Measurements from ENCODE around the gene LY6G6D.
A peak's percentile ranks its signal among the peaks of the same experiment; 100 is the strongest.
"Not testable (repeated sequence)": the region's sequence is repeated elsewhere in the genome, so short reads cannot be mapped to it uniquely, and the experiment has no call there.

Gene LY6G6D

GRCh38 chr6:31707701-31708100 is 7.4 kb upstream of the LY6G6D start:
- H3K27ac Mint-ChIP-seq, result no peak overlapping the region

GRCh38 chr6:31708224-31708623 is 6.9 kb upstream of the LY6G6D start:
- Mint-ChIP-seq H3K4me3 (no peak overlapping the region), H3K27ac (no peak overlapping the region), H3K9me3 (no peaks in the 10 kb centered on the region), H3K36me3 (no peaks in the 10 kb centered on the region), H3K27me3 (no peaks in the 10 kb centered on the region), H3K4me1 (peaks cover 17% of the 10 kb centered on the region)

More at GRCh38 chr6:31707701-31708100, 7.4 kb upstream of the LY6G6D start:
- no peaks in the 10 kb centered on the region for H3K27me3 Mint-ChIP-seq
- peaks cover 18% of the 10 kb centered on the region for H3K4me1 Mint-ChIP-seq
- H3K36me3 Mint-ChIP-seq, result no peaks in the 10 kb centered on the region
- H3K4me3 Mint-ChIP-seq, result no peak overlapping the region
- no peaks in the 10 kb centered on the region for H3K9me3 Mint-ChIP-seq

GRCh38 chr6:31709157-31709556 is 6.0 kb upstream of the LY6G6D start:
- not testable (repeated sequence) for H3K4me3 Mint-ChIP-seq, H3K27ac Mint-ChIP-seq, H3K9me3 Mint-ChIP-seq, H3K36me3 Mint-ChIP-seq, H3K27me3 Mint-ChIP-seq
- peaks cover 18% of the 10 kb centered on the region for H3K4me1 Mint-ChIP-seq

GRCh38 chr6:31710523-31711219 is 4.5 kb upstream of the LY6G6D start:
- Mint-ChIP-seq H3K9me3 (no peaks in the 10 kb centered on the region), H3K4me1 (peaks cover 19% of the 10 kb centered on the region), H3K4me3 (no peak overlapping the region), H3K27ac (no peak overlapping the region), H3K27me3 (no peaks in the 10 kb centered on the region), H3K36me3 (no peaks in the 10 kb centered on the region)

GRCh38 chr6:31711233-31711632 is 3.9 kb upstream of the LY6G6D start:
- Mint-ChIP-seq H3K4me3 (no peak overlapping the region), H3K9me3 (no peaks in the 10 kb centered on the region), H3K27me3 (no peaks in the 10 kb centered on the region), H3K4me1 (peaks cover 19% of the 10 kb centered on the region), H3K36me3 (no peaks in the 10 kb centered on the region), H3K27ac (no peak overlapping the region)

GRCh38 chr6:31712296-31712695 is 2.9 kb upstream of the LY6G6D start:
- Mint-ChIP-seq H3K9me3 (no peaks in the 10 kb centered on the region), H3K27me3 (no peaks in the 10 kb centered on the region), H3K4me3 (no peak overlapping the region), H3K36me3 (no peaks in the 10 kb centered on the region), H3K27ac (no peak overlapping the region), H3K4me1 (peaks cover 19% of the 10 kb centered on the region)

- H3K27me3 Mint-ChIP-seq, result no peaks in the 10 kb centered on the region
- H3K4me3 Mint-ChIP-seq, result no peak overlapping the region
- peaks cover 19% of the 10 kb centered on the region for H3K4me1 Mint-ChIP-seq
- H3K36me3 Mint-ChIP-seq, result no peaks in the 10 kb centered on the region
- H3K9me3 Mint-ChIP-seq, result no peaks in the 10 kb centered on the region
- no peak overlapping the region for H3K27ac Mint-ChIP-seq
Measured at GRCh38 chr6:31713465-31713864, 1.7 kb upstream of the LY6G6D start.

- peaks cover 19% of the 10 kb centered on the region for H3K4me1 Mint-ChIP-seq
- H3K4me3 Mint-ChIP-seq, result no peak overlapping the region
- H3K27me3 Mint-ChIP-seq, result no peaks in the 10 kb centered on the region
- H3K36me3 Mint-ChIP-seq, result no peaks in the 10 kb centered on the region
- H3K9me3 Mint-ChIP-seq, result no peaks in the 10 kb centered on the region
- peak overlapping the region; percentile 17 for H3K27ac Mint-ChIP-seq
Measured at GRCh38 chr6:31713991-31714684, 1.0 kb upstream of the LY6G6D start.

GRCh38 chr6:31717499-31718222 is 2.5 kb downstream of the LY6G6D start:
- peak overlapping the region; percentile 14 for H3K27ac Mint-ChIP-seq
- H3K36me3 Mint-ChIP-seq, result no peaks in the 10 kb centered on the region
- no peak overlapping the region for H3K4me3 Mint-ChIP-seq
- H3K4me1 Mint-ChIP-seq, result peaks cover 5% of the 10 kb centered on the region
- no peaks in the 10 kb centered on the region for H3K9me3 Mint-ChIP-seq
- H3K27me3 Mint-ChIP-seq, result no peaks in the 10 kb centered on the region

- no peak overlapping the region for H3K4me3 Mint-ChIP-seq
- peak overlapping the region; percentile 46 for H3K27ac Mint-ChIP-seq
- H3K27me3 Mint-ChIP-seq, result no peaks in the 10 kb centered on the region
- peaks cover 5% of the 10 kb centered on the region for H3K4me1 Mint-ChIP-seq
- H3K9me3 Mint-ChIP-seq, result no peaks in the 10 kb centered on the region
- H3K36me3 Mint-ChIP-seq, result no peaks in the 10 kb centered on the region
Measured at GRCh38 chr6:31718265-31718664, 3.1 kb downstream of the LY6G6D start.

- Mint-ChIP-seq H3K27me3 (no peaks in the 10 kb centered on the region), H3K4me3 (no peak overlapping the region), H3K4me1 (peaks cover 2% of the 10 kb centered on the region), H3K9me3 (no peaks in the 10 kb centered on the region), H3K27ac (no peak overlapping the region), H3K36me3 (no peaks in the 10 kb centered on the region)
Measured at GRCh38 chr6:31719001-31719400, 3.9 kb downstream of the LY6G6D start.

GRCh38 chr6:31720196-31720770 is 5.1 kb downstream of the LY6G6D start:
- H3K27me3 Mint-ChIP-seq, result no peaks in the 10 kb centered on the region
- no peaks in the 10 kb centered on the region for H3K36me3 Mint-ChIP-seq
- no peak overlapping the region for H3K4me3 Mint-ChIP-seq
- no peak overlapping the region for H3K27ac Mint-ChIP-seq
- H3K4me1 Mint-ChIP-seq, result no peaks in the 10 kb centered on the region
- no peaks in the 10 kb centered on the region for H3K9me3 Mint-ChIP-seq

- Mint-ChIP-seq H3K27me3 (no peaks in the 10 kb centered on the region), H3K4me3 (no peak within 1 kb of the TSS), H3K4me1 (peaks cover 10% of the 10 kb centered on the region), H3K9me3 (no peaks in the 10 kb centered on the region), H3K36me3 (no peaks in the 10 kb centered on the region), H3K27ac (peak within 1 kb of the TSS; percentile 48)
Measured at GRCh38 chr6:31721351-31722020, 6.3 kb downstream of the LY6G6D start, which contains the start of gene LY6G6C. TSS of gene LY6G6C (minus strand) at chr6:31721746. CDS start at chr6:31721679, 67 bp downstream.

GRCh38 chr6:31722173-31722572 is 7.0 kb downstream of the LY6G6D start:
- H3K4me3 Mint-ChIP-seq, result no peak overlapping the region
- H3K4me1 Mint-ChIP-seq, result peaks cover 17% of the 10 kb centered on the region
- H3K27ac Mint-ChIP-seq, result no peak overlapping the region
- no peaks in the 10 kb centered on the region for H3K9me3 Mint-ChIP-seq
- H3K27me3 Mint-ChIP-seq, result no peaks in the 10 kb centered on the region
- H3K36me3 Mint-ChIP-seq, result no peaks in the 10 kb centered on the region

GRCh38 chr6:31723245-31723979 is 8.3 kb downstream of the LY6G6D start, which contains the start of gene MPIG6B:
TSS of gene MPIG6B (plus strand) at chr6:31723373. CDS start at chr6:31723384, 11 bp downstream.
- Mint-ChIP-seq H3K27ac (no peak within 1 kb of the TSS), H3K27me3 (no peaks in the 10 kb centered on the region), H3K36me3 (no peaks in the 10 kb centered on the region), H3K4me1 (peaks cover 26% of the 10 kb centered on the region), H3K4me3 (no peak within 1 kb of the TSS), H3K9me3 (no peaks in the 10 kb centered on the region)
